Esophagus squamous epithelium (tissue), 4 donors: ENCODE data around the gene COQ8A.

Experiments
- POLR2A ChIP-seq, 4 donors: fragments of 450-650 bp; IDR thresholded peaks; one replicate each; pipeline ENCODE4 v1.6.1; 2017; ENCODE audit warnings: antibody characterized with exemption in 4 of 4, mild to moderate bottlenecking in 4 of 4, moderate library complexity in 3 of 4
- TF ChIP-seq, protein P1 (sequence below), 6 experiments: fragments of 450-650 bp in 4 of 6; fragments of 200-600 bp in 2 of 6; sonication (generic) in 2 of 6; IDR thresholded peaks; one replicate each; pipeline ENCODE4 v1.5.1; 2016 to 2019; ENCODE audit warnings: antibody characterized with exemption in 6 of 6, mild to moderate bottlenecking in 4 of 6, moderate library complexity in 4 of 6

- TF ChIP-seq, protein P1, sequence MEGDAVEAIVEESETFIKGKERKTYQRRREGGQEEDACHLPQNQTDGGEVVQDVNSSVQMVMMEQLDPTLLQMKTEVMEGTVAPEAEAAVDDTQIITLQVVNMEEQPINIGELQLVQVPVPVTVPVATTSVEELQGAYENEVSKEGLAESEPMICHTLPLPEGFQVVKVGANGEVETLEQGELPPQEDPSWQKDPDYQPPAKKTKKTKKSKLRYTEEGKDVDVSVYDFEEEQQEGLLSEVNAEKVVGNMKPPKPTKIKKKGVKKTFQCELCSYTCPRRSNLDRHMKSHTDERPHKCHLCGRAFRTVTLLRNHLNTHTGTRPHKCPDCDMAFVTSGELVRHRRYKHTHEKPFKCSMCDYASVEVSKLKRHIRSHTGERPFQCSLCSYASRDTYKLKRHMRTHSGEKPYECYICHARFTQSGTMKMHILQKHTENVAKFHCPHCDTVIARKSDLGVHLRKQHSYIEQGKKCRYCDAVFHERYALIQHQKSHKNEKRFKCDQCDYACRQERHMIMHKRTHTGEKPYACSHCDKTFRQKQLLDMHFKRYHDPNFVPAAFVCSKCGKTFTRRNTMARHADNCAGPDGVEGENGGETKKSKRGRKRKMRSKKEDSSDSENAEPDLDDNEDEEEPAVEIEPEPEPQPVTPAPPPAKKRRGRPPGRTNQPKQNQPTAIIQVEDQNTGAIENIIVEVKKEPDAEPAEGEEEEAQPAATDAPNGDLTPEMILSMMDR (IDR thresholded peaks at IDR 0.05): no peak
- no peak for TF ChIP-seq POLR2A (IDR thresholded peaks at IDR 0.05)
These were observed 5.8 kb downstream of the COQ8A start for GRCh38 chr1:226945858-226946245.
